Sigmoid colon (tissue), 7 donors: Measurements from ENCODE around the gene CHI3L1. TPM values are rescaled to one million over a fixed set of nuclear protein-coding genes. Genes with fewer than 3 reads are reported as not detected.
A peak's percentile ranks its signal among the peaks of the same experiment; 100 is the strongest.

Source experiments
- DNase-seq: peaks from one replicate; pipeline ENCODE4 v3.0.0-alpha.2; 2019
- H3K27ac ChIP-seq, 4 donors: fragments of 200-600 bp; sonication (generic); one replicate each; pipeline ENCODE4 v1.5.1; 2016 to 2019; ENCODE audit warnings: mild to moderate bottlenecking in 1 of 4
- H3K27me3 ChIP-seq, 3 donors: fragments of 200-600 bp; sonication (generic); one replicate each; pipeline ENCODE4 v1.5.1; 2019; ENCODE audit warnings: mild to moderate bottlenecking in 1 of 3
- H3K36me3 ChIP-seq, 4 donors: fragments of 200-600 bp; sonication (generic); one replicate each; pipeline ENCODE4 v1.5.1; 2016 to 2019
- H3K4me1 ChIP-seq, 4 donors: fragments of 200-600 bp; sonication (generic); one replicate each; pipeline ENCODE4 v1.5.1; 2017 to 2019
- H3K4me3 ChIP-seq, 4 donors: fragments of 200-600 bp; sonication (generic); one replicate each; pipeline ENCODE4 v1.5.1; 2017 to 2019; ENCODE audit warnings: mild to moderate bottlenecking in 2 of 4, moderate library complexity in 1 of 4
- H3K9me3 ChIP-seq, 4 donors: fragments of 200-600 bp in 3 of 4; sonication (generic) in 3 of 4; one replicate each; pipeline versions ENCODE4 v1.5.1 to v1.6.1; 2013 to 2019
- CTCF ChIP-seq, 4 experiments: fragments of 450-650 bp in 3 of 4; fragments of 200-600 bp in 1 of 4; IDR thresholded peaks; one replicate each; pipeline ENCODE4 v1.5.1; 2016 to 2019; ENCODE audit warnings: antibody characterized with exemption in 4 of 4, mild to moderate bottlenecking in 3 of 4, moderate library complexity in 2 of 4
- EP300 ChIP-seq, 4 donors: sonication (generic); formaldehyde crosslinking; IDR thresholded peaks; one replicate each; pipeline ENCODE4 v1.6.1; 2017; ENCODE audit warnings: antibody characterized with exemption in 4 of 4
- POLR2A ChIP-seq, 2 donors: fragments of 450-650 bp; IDR thresholded peaks; one replicate each; pipeline ENCODE4 v1.6.1; 2016; ENCODE audit warnings: antibody characterized with exemption in 2 of 2, mild to moderate bottlenecking in 2 of 2, moderate library complexity in 2 of 2
- POLR2AphosphoS5 ChIP-seq, 4 donors: sonication (generic); formaldehyde crosslinking; IDR thresholded peaks; one replicate each; pipeline ENCODE4 v1.6.1; 2017; ENCODE audit warnings: antibody characterized with exemption in 4 of 4
- WGBS, 2 donors: extraction: QIAGEN DNeasy Blood & Tissue Kit; methylation state at CpG; one replicate each; pipeline ENCODE4 v1.1.7; 2013; 5-methylcytosine and 5-hydroxymethylcytosine counted together
- intact Hi-C: fragments of 100-400 bp; cut with DNase I; formaldehyde crosslinking; loops from one replicate; pipeline ENCODE4 v1.15.1; 2023
- polyA plus RNA-seq, 3 donors: library from polyadenylated mRNA; stranded (reverse); fragments of 200-250 nt; gene quantifications; one replicate each; pipeline ENCODE4 v1.2.3, GENCODE V29; 2013
- total RNA-seq, 4 donors: library from RNA; depleted of rRNA; stranded (reverse); fragments of >200 nt; gene quantifications; one replicate each; pipeline ENCODE4 v1.1.0, GENCODE V29; 2016
- donor health status: healthy with polysubstance abuse.
- donor health status: Bipolar disorder and iron deficiency.
- donor health status: healthy.

The CHI3L1 gene
- total and polyA plus RNA-seq, 7 donors = 1.2 to 28.8 (median 3.7) TPM; not detected in 1

DNA sequence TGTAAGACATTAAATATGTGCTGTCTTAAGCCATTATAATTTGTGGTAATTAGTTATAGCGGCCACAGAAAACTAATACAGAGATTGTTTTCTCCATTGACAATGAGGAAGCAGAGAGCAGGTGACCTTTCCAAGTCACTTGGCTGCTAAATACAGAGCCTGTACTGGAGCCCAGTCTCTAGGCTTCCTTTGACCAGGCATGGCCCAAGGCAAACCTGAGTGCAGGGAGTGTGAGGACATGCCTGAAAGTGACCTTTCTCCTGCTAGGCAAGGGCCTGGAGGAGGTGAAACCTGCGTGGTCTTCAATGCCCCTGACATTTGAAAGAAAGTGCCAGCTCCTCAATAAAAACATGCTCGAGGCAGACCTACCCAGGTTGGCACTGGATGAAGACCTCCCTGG lies 12.5 kb upstream of the CHI3L1 start:
- TF ChIP-seq EP300 (IDR thresholded peaks at IDR 0.05) (no peak), POLR2AphosphoS5 (IDR thresholded peaks at IDR 0.05) (no peak), CTCF (IDR thresholded peaks at IDR 0.05) (no peak), POLR2A (IDR thresholded peaks at IDR 0.05) (no peak)
- Histone ChIP-seq H3K36me3 (no peaks in the 10 kb centered on the region), H3K27me3 (no peaks in the 10 kb centered on the region), H3K4me1 (no peaks in the 10 kb centered on the region), H3K27ac (peak overlapping the region in 1 of 4 donors; percentile 66), H3K9me3 (no peaks in the 10 kb centered on the region), H3K4me3 (no peak overlapping the region)
- DNase-seq = no peak
- intact Hi-C loops = no loop called here
- 78 to 87% methylated on average over 3 of the region's 3 CpGs for WGBS, 2 donors

DNA sequence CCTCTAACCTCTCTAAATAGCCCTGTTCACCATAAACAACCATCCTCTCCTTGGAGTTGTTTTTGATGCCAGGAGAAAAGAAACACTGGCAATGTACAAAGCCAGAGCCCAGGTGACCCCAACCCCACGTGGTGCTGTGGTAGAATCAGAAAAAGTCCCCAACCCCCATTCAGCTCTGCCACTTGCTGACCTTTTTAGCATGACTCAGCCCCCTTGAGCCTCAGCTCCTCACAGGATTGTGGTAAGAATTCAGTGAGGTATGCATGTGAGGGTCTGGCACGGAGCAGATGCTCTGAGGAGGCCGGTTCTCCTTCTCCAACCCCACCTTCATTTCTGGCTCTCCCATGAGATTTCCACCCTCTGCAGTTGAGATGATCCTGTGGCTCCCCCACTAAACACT lies 11.1 kb upstream of the CHI3L1 start:
- TF ChIP-seq EP300 (IDR thresholded peaks at IDR 0.05) = no peak
- no peak for TF ChIP-seq POLR2AphosphoS5 (IDR thresholded peaks at IDR 0.05)
- TF ChIP-seq CTCF (IDR thresholded peaks at IDR 0.05) = no peak
- TF ChIP-seq POLR2A (IDR thresholded peaks at IDR 0.05) = no peak
- Histone ChIP-seq H3K27ac (no peak overlapping the region), H3K36me3 (no peaks in the 10 kb centered on the region), H3K27me3 (no peaks in the 10 kb centered on the region), H3K4me3 (no peak overlapping the region), H3K9me3 (no peaks in the 10 kb centered on the region), H3K4me1 (no peaks in the 10 kb centered on the region)
- intact Hi-C loops = no loop called here
- peak; percentile 24 for DNase-seq
- 44 to 65% methylated on average over 3 of the region's 3 CpGs for WGBS, 2 donors

GRCh38 chr1:203196371-203196770 lies 9.9 kb upstream of the CHI3L1 start:
- DNase-seq = peak; percentile 34
- Histone ChIP-seq H3K36me3 (no peaks in the 10 kb centered on the region), H3K27me3 (no peaks in the 10 kb centered on the region), H3K4me3 (no peak overlapping the region), H3K9me3 (no peaks in the 10 kb centered on the region), H3K27ac (no peak overlapping the region), H3K4me1 (no peaks in the 10 kb centered on the region)
- no peak for TF ChIP-seq POLR2AphosphoS5 (IDR thresholded peaks at IDR 0.05)
- TF ChIP-seq POLR2A (IDR thresholded peaks at IDR 0.05) = no peak
- no peak for TF ChIP-seq CTCF (IDR thresholded peaks at IDR 0.05)
- no peak for TF ChIP-seq EP300 (IDR thresholded peaks at IDR 0.05)
- intact Hi-C loops = no loop called here
- WGBS, 2 donors = 90% methylated on average over 3 of the region's 3 CpGs

DNA sequence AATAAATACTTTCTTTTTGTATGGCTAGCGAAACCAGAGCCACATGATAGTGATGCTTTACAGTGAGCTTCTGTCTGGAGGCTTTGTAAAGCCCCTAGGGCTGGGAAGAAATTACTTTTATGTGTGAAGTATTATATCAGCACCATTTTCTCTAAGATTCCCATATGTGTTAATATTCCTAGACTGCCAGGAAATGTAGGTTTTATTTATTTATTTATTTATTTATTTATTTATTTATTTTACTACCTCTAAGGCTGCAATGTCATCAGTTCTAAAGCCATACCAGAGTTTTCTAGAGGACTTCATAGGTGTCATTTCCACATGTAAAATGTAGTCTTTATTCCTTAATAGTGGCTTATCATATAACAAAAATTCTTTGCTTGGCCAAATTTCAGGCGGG lies 4.4 kb upstream of the CHI3L1 start:
- Histone ChIP-seq H3K27me3 (no peaks in the 10 kb centered on the region), H3K4me1 (no peaks in the 10 kb centered on the region), H3K27ac (no peak overlapping the region), H3K36me3 (no peaks in the 10 kb centered on the region), H3K9me3 (peaks cover 0 to 3% (median 0%) of the 10 kb centered on the region in 4 donors), H3K4me3 (no peak overlapping the region)
- intact Hi-C loops = no loop called here
- DNase-seq = no peak
- 96 to 97% methylated on average over 2 of the region's 2 CpGs for WGBS, 2 donors
- TF ChIP-seq CTCF (IDR thresholded peaks at IDR 0.05) (no peak), POLR2AphosphoS5 (IDR thresholded peaks at IDR 0.05) (no peak), POLR2A (IDR thresholded peaks at IDR 0.05) (no peak), EP300 (IDR thresholded peaks at IDR 0.05) (no peak)

DNA sequence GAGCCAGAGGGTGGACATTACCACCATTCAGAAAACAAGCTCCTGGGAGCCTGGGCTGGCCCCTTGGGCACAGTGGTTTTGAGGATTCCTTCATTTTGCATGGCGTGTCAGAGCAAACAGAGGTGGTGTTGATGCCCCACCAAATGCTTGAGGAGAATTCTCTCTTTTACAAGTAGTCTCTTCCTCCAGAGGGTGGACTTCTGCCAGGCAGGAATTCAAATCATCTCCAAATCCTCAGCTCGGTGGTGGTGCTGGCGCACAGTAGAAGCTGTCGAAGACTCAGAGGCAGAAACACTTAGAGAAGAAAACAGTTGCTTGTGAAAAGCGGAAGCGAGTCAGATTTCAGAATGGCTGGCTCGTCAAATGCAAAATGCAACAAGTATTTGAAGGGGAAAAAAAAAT lies 3.4 kb upstream of the CHI3L1 start:
- peak; percentile 40 for DNase-seq
- WGBS, 2 donors = 71 to 90% methylated on average over 7 of the region's 7 CpGs
- no peaks in the 10 kb centered on the region for H3K27me3 ChIP-seq

More for the DNA sequence above, 3.4 kb upstream of the CHI3L1 start:
- TF ChIP-seq POLR2A (IDR thresholded peaks at IDR 0.05) (no peak), EP300 (IDR thresholded peaks at IDR 0.05) (no peak), POLR2AphosphoS5 (IDR thresholded peaks at IDR 0.05) (no peak), CTCF (IDR thresholded peaks at IDR 0.05) (no peak)
- Histone ChIP-seq H3K36me3 (no peaks in the 10 kb centered on the region), H3K9me3 (peaks cover 0 to 3% (median 0%) of the 10 kb centered on the region in 4 donors), H3K4me3 (no peak overlapping the region), H3K4me1 (no peaks in the 10 kb centered on the region), H3K27ac (no peak overlapping the region)
- intact Hi-C loops = no loop called here
